HG03378 (cell line): ENCODE results near the gene CYP39A1.
"Not testable (repeated sequence)": the region's sequence is repeated elsewhere in the genome, so short reads cannot be mapped to it uniquely, and the experiment has no call there.

Source experiments
- ATAC-seq: cut with Tn5 transposase; IDR thresholded peaks from one replicate; pipeline ENCODE4 v1.9.1; 2021; ENCODE audit warnings: mild to moderate bottlenecking, moderate library complexity; ENCODE audit not compliant: unreplicated experiment

The CYP39A1 gene

GRCh38 chr6:46648869-46649492 lies 3.6 kb downstream of the CYP39A1 start:
- no peak for ATAC-seq

- not testable (repeated sequence) for ATAC-seq
Observed at GRCh38 chr6:46648108-46648507, 4.5 kb downstream of the CYP39A1 start.

GRCh38 chr6:46645265-46645664 lies 7.4 kb downstream of the CYP39A1 start:
- no peak for ATAC-seq

- no peak for ATAC-seq
Observed at GRCh38 chr6:46642928-46643751, 9.5 kb downstream of the CYP39A1 start.

GRCh38 chr6:46638650-46639049 lies 14.0 kb downstream of the CYP39A1 start:
- no peak for ATAC-seq

GRCh38 chr6:46637933-46638332 lies 14.7 kb downstream of the CYP39A1 start:
- no peak for ATAC-seq

GRCh38 chr6:46637145-46637544 lies 15.5 kb downstream of the CYP39A1 start:
- ATAC-seq = no peak

- ATAC-seq = no peak
Observed at GRCh38 chr6:46635462-46635861, 17.2 kb downstream of the CYP39A1 start.

- ATAC-seq = no peak
Observed at GRCh38 chr6:46632053-46632452, 20.6 kb downstream of the CYP39A1 start.

- ATAC-seq = no peak
Observed at GRCh38 chr6:46629691-46630090, 22.9 kb downstream of the CYP39A1 start.

- ATAC-seq = no peak
Observed at GRCh38 chr6:46628976-46629375, 23.6 kb downstream of the CYP39A1 start.

- ATAC-seq = no peak
Observed at GRCh38 chr6:46628498-46628897, 24.1 kb downstream of the CYP39A1 start.

GRCh38 chr6:46626976-46627375 lies 25.6 kb downstream of the CYP39A1 start:
- ATAC-seq = no peak

GRCh38 chr6:46626228-46626909 lies 26.2 kb downstream of the CYP39A1 start:
- peak; percentile 70 for ATAC-seq

GRCh38 chr6:46618726-46619125 lies 33.9 kb downstream of the CYP39A1 start:
- ATAC-seq = no peak

- no peak for ATAC-seq
Observed at GRCh38 chr6:46612645-46613044, 40.0 kb downstream of the CYP39A1 start.

- ATAC-seq = no peak
Observed at GRCh38 chr6:46610862-46611553, 41.6 kb downstream of the CYP39A1 start.

- ATAC-seq = no peak
Observed at GRCh38 chr6:46606338-46606737, 46.3 kb downstream of the CYP39A1 start.

GRCh38 chr6:46605091-46605797 lies 47.4 kb downstream of the CYP39A1 start:
- ATAC-seq = no peak

GRCh38 chr6:46598215-46598614 lies 54.4 kb downstream of the CYP39A1 start:
- ATAC-seq = no peak

- ATAC-seq = no peak
Observed at GRCh38 chr6:46592740-46593139, 59.9 kb downstream of the CYP39A1 start.
